Smooth muscle cell (in vitro differentiated cells): Measurements from ENCODE around the gene GBA2. TPM values are rescaled to one million over a fixed set of nuclear protein-coding genes. Genes with fewer than 3 reads are reported as not detected.

Experiments used
- DNase-seq: peaks from one replicate; lab custom pipeline; 2025; ENCODE audit not compliant: unreplicated experiment; lab: John Stamatoyannopoulos, UW
- H2AFZ ChIP-seq: fragments of 200-600 bp; sonication (generic); 2 replicates; pipeline ENCODE4 v1.6.0; 2016; ENCODE audit warnings: antibody characterized with exemption, low read depth, mild to moderate bottlenecking
- H3F3A ChIP-seq: fragments of 200-600 bp; sonication (generic); 2 replicates; pipeline ENCODE4 v1.6.0; 2017; ENCODE audit warnings: antibody characterized with exemption, low read depth
- H3K27ac ChIP-seq: fragments of 200-600 bp; sonication (generic); 2 replicates; pipeline ENCODE4 v1.5.1; 2016; ENCODE audit warnings: low read depth, mild to moderate bottlenecking
- H3K27me3 ChIP-seq: fragments of 200-600 bp; sonication (generic); 2 replicates; pipeline ENCODE4 v1.6.1; 2016; ENCODE audit warnings: low read depth, mild to moderate bottlenecking
- H3K36me3 ChIP-seq: fragments of 200-600 bp; sonication (generic); 2 replicates; pipeline ENCODE4 v1.5.1; 2016; ENCODE audit warnings: low read depth
- H3K4me1 ChIP-seq: fragments of 200-600 bp; sonication (generic); 2 replicates; pipeline ENCODE4 v1.5.1; 2016; ENCODE audit warnings: low read depth
- H3K4me2 ChIP-seq: fragments of 200-600 bp; sonication (generic); 2 replicates; pipeline ENCODE4 v1.6.0; 2016; ENCODE audit warnings: mild to moderate bottlenecking
- H3K4me3 ChIP-seq: fragments of 200-600 bp; sonication (generic); 2 replicates; pipeline ENCODE4 v1.5.1; 2016; ENCODE audit warnings: mild to moderate bottlenecking
- H3K79me2 ChIP-seq: fragments of 200-600 bp; sonication (generic); 2 replicates; pipeline ENCODE4 v1.6.0; 2016; ENCODE audit warnings: low read depth, mild to moderate bottlenecking
- H3K9ac ChIP-seq: fragments of 200-600 bp; sonication (generic); 2 replicates; pipeline ENCODE4 v1.6.0; 2016; ENCODE audit warnings: low read depth
- H3K9me3 ChIP-seq: fragments of 200-600 bp; sonication (generic); replicated peaks from 2 replicates; pipeline ENCODE4 v1.5.1; 2016; ENCODE audit warnings: low read depth
- H4K20me1 ChIP-seq: fragments of 200-600 bp; sonication (generic); 2 replicates; pipeline ENCODE4 v1.6.0; 2016; ENCODE audit warnings: low read depth
- WGBS: methylation state at CpG from one replicate; pipeline ENCODE4 v1.1.7; 2016; ENCODE audit warnings: low lambda C conversion rate; 5-methylcytosine and 5-hydroxymethylcytosine counted together
- polyA plus RNA-seq: library from polyadenylated mRNA; unstranded; fragments of >200 nt; fragmentation: Nextera tagmentation; extraction: Ambion mirVana; gene quantifications from 2 replicates; pipeline ENCODE4 v1.2.1, GENCODE V29; 2016
- total RNA-seq: library from RNA; depleted of rRNA; stranded (reverse); fragments of >200 nt; gene quantifications from 2 replicates; pipeline ENCODE4 v1.2.3, GENCODE V29; 2014
- TF ChIP-seq, protein P1 (sequence below): fragments of 200-600 bp; sonication (generic); IDR thresholded peaks from 2 replicates; pipeline ENCODE4 v1.5.1; 2017; ENCODE audit warnings: borderline replicate concordance, mild to moderate bottlenecking, antibody characterized with exemption; ENCODE audit not compliant: insufficient read depth, poor library complexity, severe bottlenecking

GBA2 gene
- total and polyA plus RNA-seq, 2 experiments from 2014 or later = 35.3 to 37.8 TPM

DNA sequence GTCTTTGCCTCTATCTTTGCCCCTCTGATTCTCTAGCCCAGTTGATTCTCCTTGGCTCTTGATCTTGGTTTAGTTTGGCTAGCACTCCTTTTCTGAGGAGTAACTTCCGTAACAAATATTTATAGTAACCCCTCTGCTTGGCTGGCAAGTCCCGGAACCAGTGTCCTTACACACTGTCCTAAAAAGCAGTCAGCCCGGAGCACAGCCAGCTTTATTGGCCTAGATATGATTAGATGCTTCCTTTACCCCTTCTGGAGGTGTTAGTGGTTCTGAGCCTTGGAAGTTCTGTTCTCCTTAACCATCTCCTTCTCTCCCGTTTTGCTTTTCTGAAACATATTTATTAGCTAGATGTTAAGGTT lies 22.0 kb upstream of the GBA2 start:
- no peaks in the 10 kb centered on the region for H4K20me1 ChIP-seq
- H3K9me3 ChIP-seq = no peaks in the 10 kb centered on the region
- TF ChIP-seq, protein P1, sequence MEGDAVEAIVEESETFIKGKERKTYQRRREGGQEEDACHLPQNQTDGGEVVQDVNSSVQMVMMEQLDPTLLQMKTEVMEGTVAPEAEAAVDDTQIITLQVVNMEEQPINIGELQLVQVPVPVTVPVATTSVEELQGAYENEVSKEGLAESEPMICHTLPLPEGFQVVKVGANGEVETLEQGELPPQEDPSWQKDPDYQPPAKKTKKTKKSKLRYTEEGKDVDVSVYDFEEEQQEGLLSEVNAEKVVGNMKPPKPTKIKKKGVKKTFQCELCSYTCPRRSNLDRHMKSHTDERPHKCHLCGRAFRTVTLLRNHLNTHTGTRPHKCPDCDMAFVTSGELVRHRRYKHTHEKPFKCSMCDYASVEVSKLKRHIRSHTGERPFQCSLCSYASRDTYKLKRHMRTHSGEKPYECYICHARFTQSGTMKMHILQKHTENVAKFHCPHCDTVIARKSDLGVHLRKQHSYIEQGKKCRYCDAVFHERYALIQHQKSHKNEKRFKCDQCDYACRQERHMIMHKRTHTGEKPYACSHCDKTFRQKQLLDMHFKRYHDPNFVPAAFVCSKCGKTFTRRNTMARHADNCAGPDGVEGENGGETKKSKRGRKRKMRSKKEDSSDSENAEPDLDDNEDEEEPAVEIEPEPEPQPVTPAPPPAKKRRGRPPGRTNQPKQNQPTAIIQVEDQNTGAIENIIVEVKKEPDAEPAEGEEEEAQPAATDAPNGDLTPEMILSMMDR = no peak
- H3K4me1 ChIP-seq = peaks cover 11% of the 10 kb centered on the region
- H3K36me3 ChIP-seq = no peaks in the 10 kb centered on the region
- no peak for DNase-seq
- H3K79me2 ChIP-seq = no peaks in the 10 kb centered on the region
- no peaks in the 10 kb centered on the region for H3F3A ChIP-seq
- 67% methylated on average over 4 of the region's 4 CpGs for WGBS
- no peak overlapping the region for H3K4me2 ChIP-seq
- H2AFZ ChIP-seq = no peak overlapping the region
- H3K27me3 ChIP-seq = no peaks in the 10 kb centered on the region
- H3K27ac ChIP-seq = no peak overlapping the region
- H3K4me3 ChIP-seq = no peak overlapping the region
- H3K9ac ChIP-seq = no peak overlapping the region

DNA sequence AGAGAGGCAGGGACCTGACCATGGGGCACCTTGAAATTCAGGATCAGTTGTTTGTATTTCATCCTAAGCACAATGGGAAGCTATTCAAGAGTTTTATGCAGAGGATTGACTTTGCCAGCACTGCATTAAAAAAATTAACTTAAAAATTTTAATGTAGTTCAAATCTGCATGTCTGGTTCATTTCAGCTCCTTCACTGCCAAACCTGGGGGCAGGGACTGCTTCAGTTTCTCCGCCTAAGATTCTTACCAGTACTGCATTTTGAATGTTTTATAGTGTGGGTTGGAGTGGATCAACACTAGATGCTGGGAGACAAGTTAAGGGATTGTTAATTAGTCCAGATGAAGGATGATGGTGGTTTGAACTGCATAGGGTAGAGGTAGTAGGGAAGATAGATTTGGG lies 20.7 kb upstream of the GBA2 start:
- Histone ChIP-seq H3K9ac (no peak overlapping the region), H3K36me3 (no peaks in the 10 kb centered on the region), H3F3A (no peaks in the 10 kb centered on the region), H3K79me2 (no peaks in the 10 kb centered on the region), H3K27me3 (no peaks in the 10 kb centered on the region), H3K4me3 (no peak overlapping the region), H4K20me1 (no peaks in the 10 kb centered on the region), H3K4me2 (no peak overlapping the region), H3K4me1 (peaks cover under 1% of the 10 kb centered on the region), H3K9me3 (no peaks in the 10 kb centered on the region), H3K27ac (no peak overlapping the region), H2AFZ (no peak overlapping the region)
- DNase-seq = no peak
- 78% methylated on average over 1 of the region's 1 CpG for whole genome bisulfite sequencing
- TF ChIP-seq, protein P1 = no peak

DNA sequence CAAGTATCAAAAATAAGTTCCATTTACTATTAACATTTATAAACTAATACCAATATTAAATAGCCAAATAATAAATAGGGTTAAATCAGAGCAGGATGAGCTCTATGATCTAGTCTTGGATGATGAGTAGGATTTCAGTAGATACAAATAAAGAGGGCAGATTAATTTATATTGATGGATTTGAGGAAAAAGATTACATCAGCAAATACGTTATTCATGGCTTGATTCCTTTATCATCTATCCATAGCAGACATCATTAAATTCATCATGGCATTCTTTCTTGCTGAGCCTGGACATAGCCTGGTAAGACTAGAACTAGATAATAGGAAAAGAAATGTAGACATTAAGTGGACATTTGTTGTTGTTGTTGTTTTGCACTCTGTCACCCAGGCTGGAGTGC lies 18.4 kb upstream of the GBA2 start:
- no peak overlapping the region for H3K27ac ChIP-seq
- H4K20me1 ChIP-seq = no peaks in the 10 kb centered on the region
- no peaks in the 10 kb centered on the region for H3K27me3 ChIP-seq
- H3K9me3 ChIP-seq = no peaks in the 10 kb centered on the region
- peaks cover 6% of the 10 kb centered on the region for H3K4me1 ChIP-seq
- no peaks in the 10 kb centered on the region for H3K36me3 ChIP-seq
- no peak for DNase-seq
- no peaks in the 10 kb centered on the region for H3K79me2 ChIP-seq
- no peak overlapping the region for H2AFZ ChIP-seq
- no peak overlapping the region for H3K4me3 ChIP-seq
- 92% methylated on average over 1 of the region's 1 CpG for WGBS
- TF ChIP-seq, protein P1 = no peak
- no peak overlapping the region for H3K4me2 ChIP-seq
- H3K9ac ChIP-seq = no peak overlapping the region
- no peaks in the 10 kb centered on the region for H3F3A ChIP-seq

DNA sequence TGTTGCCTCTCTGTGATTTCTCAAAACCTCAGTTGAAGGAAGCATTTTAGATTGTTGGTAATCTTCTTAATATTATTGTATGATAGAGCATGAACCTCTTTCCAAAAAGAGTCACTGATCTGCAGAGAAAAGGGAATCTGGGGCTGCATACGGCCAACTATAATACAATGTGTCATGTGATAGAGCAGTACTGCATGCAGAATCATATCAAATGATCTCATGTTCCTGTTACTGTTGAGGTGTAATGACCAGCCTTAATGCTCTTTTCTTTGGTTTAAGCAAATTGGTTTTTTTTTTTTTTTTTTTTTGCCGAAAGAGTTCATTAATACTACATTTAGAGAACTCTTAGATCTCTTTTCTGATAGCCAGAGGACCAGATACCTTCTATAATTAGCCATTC lies 18.0 kb upstream of the GBA2 start:
- Histone ChIP-seq H3K9ac (no peak overlapping the region), H3K4me1 (peaks cover 6% of the 10 kb centered on the region), H3K27me3 (no peaks in the 10 kb centered on the region), H3K9me3 (no peaks in the 10 kb centered on the region), H3F3A (no peaks in the 10 kb centered on the region), H3K36me3 (no peaks in the 10 kb centered on the region), H2AFZ (no peak overlapping the region), H3K4me3 (no peak overlapping the region), H3K27ac (no peak overlapping the region), H3K79me2 (no peaks in the 10 kb centered on the region), H3K4me2 (no peak overlapping the region), H4K20me1 (no peaks in the 10 kb centered on the region)
- TF ChIP-seq, protein P1 = no peak
- WGBS = 85% methylated on average over 2 of the region's 2 CpGs
- no peak for DNase-seq
